ENCODE results near the gene KSR2. TPM values are rescaled to one million over a fixed set of nuclear protein-coding genes. Genes with fewer than 3 reads are reported as not detected.

KSR2 gene
- polyA plus RNA-seq, 3 donors: under 0.01 to 0.20 (median 0.01) TPM

DNA sequence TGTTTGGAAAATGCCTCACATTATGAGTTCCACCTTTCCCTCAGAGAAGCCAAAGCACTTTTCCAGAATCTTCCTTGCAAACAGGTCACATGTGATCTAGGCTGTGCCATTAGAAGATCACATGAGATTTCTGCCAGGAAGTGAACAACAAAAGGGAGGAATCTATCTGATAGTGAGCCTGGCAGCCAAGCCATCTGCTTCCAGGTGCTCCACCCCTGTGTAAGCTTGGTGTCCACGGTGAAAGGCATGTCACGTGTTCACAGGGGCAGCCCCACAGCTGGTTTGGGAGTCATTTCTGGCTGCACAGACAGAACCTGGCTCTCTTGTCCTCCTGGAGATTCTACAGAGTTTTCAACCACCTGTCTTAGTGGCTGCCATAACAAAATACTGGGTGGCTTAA, 3.5 kb upstream of the KSR2 start:
- H3K27ac ChIP-seq (ENCODE audit: low read depth, low read length): no peak overlapping the region
- 54 to 75% (median 73%) methylated on average over 2 of the region's 2 CpGs for WGBS, 3 donors

DNA sequence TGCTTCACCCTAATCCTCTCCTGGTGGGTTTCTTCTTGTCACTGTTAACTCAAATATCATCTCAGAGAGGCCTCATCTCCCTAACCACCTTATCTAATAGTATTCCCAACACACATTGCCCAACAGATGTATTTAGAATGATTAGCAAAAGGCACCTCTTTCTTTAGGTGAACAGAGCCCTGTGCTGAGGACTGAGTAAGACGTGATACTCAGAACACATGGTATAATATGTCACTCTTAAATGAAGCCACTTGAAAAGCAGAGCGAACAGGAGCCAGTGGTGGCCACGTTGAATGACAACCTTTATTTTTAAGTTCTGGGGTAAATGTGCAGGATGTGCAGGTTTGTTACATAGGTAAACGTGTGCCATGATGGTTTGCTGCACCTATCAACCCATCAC, 1.5 kb upstream of the KSR2 start:
- 90 to 92% (median 91%) methylated on average over 4 of the region's 4 CpGs for WGBS, 3 donors
- no peak overlapping the region for H3K27ac ChIP-seq (ENCODE audit: low read depth, low read length)

DNA sequence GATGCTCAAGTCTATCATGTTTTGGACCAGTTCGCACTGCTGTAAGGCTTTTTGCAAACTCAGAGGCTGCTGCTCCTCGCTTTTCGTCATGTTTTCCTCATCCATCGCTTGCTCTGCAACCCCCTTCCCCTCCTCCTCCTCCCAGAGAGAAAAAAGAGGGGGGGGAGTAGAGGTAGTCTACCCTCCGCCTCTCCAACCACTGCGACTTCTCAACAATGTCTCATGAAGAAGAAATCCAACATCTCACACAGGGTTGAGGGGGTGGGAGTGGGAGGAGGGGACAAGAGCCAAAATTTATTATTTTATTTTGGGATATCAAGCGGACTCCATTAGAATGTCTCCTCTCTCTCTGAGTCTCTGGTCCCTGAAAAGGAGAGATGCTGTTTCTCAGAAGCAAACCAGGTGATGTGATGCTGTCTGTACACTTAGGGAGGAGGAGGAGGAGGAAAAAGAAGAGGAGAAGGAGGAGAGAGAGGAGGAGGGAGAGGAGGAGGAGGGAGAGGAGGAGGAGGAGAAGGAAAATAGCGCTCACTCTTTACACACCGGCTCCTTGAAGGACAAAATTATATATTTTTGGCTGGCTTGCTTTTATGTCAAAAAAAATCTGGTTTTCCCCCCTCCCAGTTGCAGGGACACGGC, 520 bp downstream of the KSR2 start:
- 2 to 9% (median 7%) methylated on average over 10 of the region's 10 CpGs for WGBS, 3 donors
- H3K27ac ChIP-seq (ENCODE audit: low read depth, low read length): no peak overlapping the region

DNA sequence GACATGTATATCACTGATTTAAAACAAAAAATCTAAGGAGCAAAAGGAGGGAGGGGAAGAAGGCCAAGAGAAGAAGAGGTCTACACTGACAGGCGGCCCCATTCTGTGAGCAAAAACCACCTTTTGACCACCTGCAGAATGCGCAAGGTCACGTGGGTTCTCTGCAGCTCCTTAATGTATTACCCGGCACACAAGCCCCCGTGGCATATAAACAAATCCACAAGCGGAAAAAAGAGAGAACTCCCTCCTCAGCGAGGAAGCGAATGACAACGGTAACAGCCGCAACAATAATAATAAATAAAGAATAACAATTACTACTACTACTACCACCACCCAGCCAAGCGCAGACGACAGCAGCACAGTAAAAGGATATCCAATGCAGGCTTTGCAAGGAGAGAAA, 1.3 kb downstream of the KSR2 start:
- H3K27ac ChIP-seq (ENCODE audit: low read depth, low read length): no peak overlapping the region
- 13 to 42% (median 14%) methylated on average over 12 of the region's 12 CpGs for WGBS, 3 donors

DNA sequence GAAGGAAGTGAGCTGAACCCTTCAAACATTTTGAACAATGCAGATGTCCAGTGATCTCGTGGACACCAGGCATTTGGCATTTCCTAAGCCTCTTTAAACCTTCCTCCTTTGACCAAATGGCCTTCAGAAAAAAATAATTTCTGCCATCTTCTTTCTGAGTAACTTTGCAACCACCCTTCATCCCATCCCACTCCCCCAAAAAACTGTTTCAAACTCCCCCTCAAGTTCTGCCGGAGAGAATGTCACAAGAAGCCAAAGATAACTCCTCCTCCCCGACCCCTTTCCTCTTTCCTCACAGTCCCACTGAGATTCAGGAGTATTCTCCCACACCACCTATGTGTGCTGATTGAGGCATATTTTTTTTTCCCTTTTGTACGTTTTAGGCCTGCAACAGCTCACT, 1.7 kb downstream of the KSR2 start:
- WGBS, 3 donors: 30 to 68% (median 30%) methylated on average over 4 of the region's 4 CpGs
- no peak overlapping the region for H3K27ac ChIP-seq (ENCODE audit: low read depth, low read length)

DNA sequence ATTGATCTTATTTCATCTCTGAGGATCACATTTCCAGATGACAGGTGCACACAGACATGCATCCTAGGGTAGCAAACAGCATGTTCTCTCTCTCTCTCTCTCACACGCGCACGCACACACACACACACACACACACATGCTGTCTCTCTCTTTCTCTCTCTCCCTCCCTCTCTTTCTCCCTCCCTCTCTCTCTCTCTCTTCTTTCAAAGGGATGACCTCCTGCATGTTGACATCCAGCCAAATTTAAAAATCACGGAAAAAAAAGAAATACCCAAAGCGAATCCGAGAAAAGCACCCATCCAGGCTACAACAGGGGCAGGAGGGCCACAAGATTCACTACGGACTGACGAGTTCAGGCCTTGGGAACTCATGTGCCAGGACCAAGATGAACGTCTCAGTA, 2.3 kb downstream of the KSR2 start:
- WGBS, 3 donors: 52 to 53% (median 52%) methylated on average over 6 to 9 of the region's 9 CpGs

DNA sequence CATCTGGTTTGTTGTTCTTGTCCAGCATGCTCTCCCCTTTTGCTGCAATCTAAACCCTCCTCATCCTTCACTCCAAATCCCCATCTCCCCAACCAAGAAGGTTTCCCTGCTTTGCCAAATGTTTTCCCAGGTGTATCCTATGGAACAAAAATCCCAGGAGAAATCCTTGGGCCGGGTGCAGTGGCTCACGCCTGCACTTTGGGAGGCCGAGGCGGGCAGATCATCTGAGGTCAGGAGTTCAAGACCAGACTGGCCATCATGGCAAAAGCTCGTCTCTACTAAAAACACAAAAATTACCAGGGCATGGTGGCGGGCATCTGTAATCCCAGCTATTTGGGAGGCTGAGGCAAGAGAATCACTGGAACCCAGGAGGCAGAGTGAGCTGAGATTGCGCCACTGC, 5.0 kb downstream of the KSR2 start:
- H3K27ac ChIP-seq (ENCODE audit: low read depth, low read length): no peak overlapping the region
- WGBS, 3 donors: 89 to 93% (median 89%) methylated on average over 7 of the region's 7 CpGs

More for the DNA sequence above, 2.3 kb downstream of the KSR2 start:
- no peak overlapping the region for H3K27ac ChIP-seq (ENCODE audit: low read depth, low read length)

DNA sequence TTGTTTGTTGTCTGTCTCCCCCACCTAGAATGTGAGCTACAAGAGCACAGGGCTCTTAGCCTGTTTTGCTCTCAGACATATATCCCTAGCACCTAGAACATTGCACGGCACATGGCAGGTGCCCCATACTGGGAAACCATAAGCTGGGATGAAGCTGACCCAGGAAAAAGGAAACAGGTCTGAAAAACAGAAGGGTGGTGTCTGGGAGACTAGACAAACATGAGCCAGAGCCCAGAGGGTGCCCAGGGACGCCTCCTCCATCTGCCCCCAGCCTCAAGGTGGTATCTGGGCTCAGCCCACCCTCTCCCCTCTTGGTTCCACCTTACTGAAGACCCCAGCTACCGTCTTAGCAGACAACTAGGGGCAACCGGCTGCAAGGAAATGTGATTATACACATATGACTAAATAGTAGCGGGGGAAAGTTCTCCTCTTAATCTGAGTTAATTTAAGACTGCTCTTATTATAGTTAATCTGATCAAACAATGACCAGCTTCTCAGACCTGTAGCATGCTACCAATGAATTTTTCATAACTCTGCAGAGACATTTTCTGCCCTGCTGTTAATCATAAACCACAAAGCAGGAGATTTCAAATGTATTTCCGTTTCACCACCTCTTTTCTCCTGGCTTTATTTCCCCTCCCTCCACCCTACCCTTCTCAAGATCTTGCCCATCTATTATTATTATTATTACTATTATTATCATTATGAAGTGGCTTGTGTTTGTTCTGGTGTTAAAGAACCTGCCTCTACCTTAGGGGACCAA, 31.9 kb downstream of the KSR2 start:
- 64 to 68% (median 66%) methylated on average over 6 of the region's 6 CpGs for WGBS, 3 donors
- H3K27ac ChIP-seq (ENCODE audit: low read depth, low read length): no peak overlapping the region

DNA sequence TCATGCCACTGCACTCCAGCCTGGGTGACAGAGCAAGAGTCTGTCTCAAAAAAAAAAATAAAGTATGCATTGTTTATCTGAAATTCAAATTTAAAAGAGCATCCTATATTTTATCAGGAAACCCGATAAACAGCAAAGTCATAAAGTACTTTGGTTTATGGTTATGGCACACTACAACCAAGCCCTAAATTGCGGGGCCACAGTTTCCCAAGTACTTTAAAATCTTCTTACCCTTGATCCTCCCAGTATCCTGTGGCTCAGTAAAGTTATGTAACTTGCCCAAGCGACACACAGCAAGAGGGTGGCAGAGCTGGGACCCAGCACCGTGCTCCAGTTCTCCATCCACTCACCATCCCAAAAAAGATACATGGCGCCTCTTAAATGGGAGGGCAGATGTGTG, 35.2 kb downstream of the KSR2 start:
- H3K27ac ChIP-seq (ENCODE audit: low read depth, low read length): no peak overlapping the region
- WGBS, 3 donors: 88 to 95% (median 92%) methylated on average over 5 of the region's 5 CpGs

DNA sequence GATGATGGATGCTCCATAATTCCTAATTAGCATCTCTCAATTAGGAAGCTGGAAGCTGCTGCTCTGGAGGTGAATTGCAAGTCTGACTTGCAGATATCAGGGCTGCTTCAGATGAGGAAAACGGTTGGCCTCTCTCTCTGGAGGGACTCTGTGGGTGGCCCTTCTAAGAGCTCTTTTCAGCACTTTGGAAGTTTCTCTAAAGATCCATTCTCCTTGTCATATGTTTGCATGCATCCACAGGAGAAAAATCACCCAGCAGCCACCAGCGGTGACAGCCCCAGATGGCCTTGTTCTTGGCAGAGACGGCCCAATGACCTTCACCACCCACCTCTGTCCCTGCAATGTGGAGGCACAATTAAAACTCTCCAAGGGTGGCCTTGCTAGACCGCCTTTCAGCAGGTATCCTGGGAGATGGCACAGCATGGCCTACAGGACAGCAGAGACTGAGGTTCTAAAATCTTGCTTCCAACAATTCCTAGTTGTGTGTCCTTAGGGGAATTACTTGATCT, 42.3 kb downstream of the KSR2 start:
- 57 to 70% (median 60%) methylated on average over 4 of the region's 4 CpGs for WGBS, 3 donors
- no peak overlapping the region for H3K27ac ChIP-seq (ENCODE audit: low read depth, low read length)

DNA sequence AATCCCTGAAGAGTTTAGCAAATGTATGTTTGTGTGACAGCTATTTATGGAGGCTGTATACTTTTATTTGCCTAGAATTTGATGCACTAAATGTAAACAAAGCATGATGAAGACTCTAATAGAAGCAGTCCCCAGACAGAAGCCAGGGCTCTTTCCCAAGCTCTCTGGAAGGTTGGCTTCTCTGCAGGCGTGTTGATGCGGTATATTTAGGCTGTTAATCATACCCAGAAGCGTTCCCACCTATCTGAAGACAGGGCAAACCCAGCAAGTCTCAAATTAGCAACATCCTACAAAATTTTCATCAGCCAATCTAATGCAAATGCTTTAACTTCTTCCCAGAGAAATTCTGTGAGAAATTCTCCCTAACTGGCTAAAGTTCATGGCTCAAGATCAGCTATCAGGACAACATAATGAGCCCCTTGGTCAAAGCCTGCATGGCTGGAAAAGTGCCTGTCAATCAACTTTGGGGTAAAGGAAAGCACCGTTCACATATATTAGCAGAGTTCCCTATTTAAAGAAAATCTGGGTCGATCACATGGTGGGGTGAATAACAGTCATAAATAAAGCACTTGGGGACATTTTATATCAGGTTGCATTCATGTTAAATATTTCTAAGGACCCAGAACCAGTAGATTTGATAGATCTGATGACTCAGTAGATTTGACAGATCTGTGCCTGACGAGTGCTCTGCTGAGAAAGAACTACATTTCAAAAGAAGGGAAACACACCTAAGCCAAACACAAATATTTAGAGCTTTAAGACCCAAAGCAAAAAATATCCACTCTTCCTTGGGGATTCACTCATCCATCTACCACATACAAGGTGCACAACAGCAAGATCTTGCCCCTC, 46.6 kb downstream of the KSR2 start:
- WGBS, 3 donors: 56 to 72% (median 56%) methylated on average over 6 of the region's 6 CpGs
- no peak overlapping the region for H3K27ac ChIP-seq (ENCODE audit: low read depth, low read length)

DNA sequence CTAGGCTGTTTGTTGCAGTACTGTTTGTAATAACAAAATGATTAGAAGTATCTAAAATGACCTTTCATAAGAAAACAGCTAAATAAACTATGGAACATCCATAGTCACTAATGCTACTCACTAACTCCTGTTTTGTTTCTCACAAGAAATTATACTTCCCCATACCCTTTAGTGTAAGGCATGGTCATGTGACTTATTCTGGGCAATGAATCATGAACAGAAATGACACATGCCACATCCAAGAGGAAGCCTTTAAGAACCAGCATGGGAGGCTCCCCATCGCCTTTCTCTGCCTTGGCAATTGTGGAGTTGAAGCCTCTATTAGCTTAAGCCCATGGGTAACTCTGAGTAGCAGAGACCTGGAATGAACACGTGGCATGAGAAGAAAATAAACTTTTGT, 49.3 kb downstream of the KSR2 start:
- H3K27ac ChIP-seq (ENCODE audit: low read depth, low read length): no peak overlapping the region
- WGBS, 3 donors: 66 to 84% (median 70%) methylated on average over 2 of the region's 2 CpGs

DNA sequence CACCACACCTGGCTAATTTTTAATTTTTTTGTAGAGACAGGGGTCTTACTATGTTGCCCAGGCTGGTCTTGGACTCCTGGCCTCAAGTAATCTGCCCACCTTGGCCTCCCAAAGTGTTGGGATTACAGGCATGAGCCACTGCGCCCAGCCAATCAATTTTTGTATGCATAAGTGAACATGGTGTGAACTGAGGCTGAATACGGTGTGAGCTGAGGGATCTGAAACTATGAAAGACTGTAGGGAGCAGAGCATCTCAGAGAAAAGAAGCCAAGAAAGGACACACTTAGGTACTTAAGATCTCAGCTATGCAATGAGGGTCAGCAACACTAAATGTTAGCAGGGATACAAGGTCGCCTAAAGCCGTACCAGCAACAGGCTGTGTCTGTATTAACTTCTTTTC, 54.1 kb downstream of the KSR2 start:
- 79 to 86% (median 86%) methylated on average over 4 of the region's 4 CpGs for WGBS, 3 donors
- no peak overlapping the region for H3K27ac ChIP-seq (ENCODE audit: low read depth, low read length)

DNA sequence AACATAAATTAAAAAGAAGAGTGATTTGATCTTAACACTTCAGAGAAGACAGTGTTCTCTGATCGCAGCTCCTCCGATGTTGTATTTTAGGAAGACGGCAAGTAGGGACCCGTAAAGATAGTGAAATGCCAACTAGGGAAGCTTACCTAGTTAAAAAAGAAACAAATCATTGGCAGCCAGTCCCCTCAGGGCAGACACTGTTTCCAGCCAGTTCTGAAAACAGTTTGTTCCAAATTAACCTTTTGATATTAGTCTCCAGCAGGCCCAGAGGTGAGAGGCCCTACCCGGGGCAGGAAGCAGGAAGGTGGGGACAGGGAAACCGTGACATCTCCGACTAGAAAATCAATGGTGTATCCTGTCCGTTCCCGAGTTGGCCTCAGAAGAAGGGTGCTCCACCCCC, 56.0 kb downstream of the KSR2 start:
- WGBS, 3 donors: 67 to 74% (median 69%) methylated on average over 9 of the region's 9 CpGs
- no peak overlapping the region for H3K27ac ChIP-seq (ENCODE audit: low read depth, low read length)

DNA sequence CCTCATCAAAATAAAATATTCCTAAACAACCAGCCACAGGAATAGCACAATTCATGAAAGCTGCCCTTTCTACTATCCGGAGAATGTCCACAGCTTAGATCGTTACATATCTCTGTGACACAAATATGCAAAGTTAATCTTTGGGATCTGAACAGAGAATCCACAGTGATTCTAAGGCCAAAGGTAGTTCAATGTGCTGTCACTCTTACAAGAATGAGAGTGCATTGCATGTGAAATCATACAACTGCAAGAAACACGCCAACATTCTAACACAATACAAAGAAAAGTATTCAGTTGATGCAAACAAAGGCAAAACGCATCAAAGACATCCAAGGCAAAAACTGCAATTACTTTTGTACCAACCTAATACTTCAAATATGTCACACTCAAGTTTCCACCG, 60.4 kb downstream of the KSR2 start:
- H3K27ac ChIP-seq (ENCODE audit: low read depth, low read length): no peak overlapping the region
- 70 to 85% (median 80%) methylated on average over 5 of the region's 5 CpGs for WGBS, 3 donors

DNA sequence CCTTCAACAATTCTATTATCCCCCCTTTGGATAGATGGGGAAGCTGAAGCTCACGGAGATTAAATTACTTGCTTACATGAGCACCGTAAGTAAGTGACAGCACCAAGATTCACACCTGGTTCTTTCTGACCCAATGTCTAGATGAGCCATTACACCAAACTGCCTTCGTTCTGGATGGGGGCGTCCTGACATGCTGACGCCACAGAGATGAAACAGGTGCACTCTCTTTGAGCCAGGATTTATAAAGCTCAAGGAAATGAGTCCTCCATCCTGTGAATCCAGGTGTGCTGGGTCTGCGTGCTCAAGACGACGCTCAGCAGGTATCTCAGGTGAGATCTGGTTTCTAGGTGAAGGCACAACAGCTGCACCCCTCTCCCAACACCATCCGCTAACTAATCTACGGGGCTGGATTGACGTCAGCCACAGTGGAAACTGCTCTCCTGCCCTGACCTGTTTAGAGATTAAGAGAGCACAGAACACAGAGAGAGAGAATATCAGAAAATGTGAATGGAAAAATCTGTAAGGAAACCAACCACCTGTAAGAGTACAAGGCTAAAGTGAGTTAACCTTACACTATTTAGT, 61.6 kb downstream of the KSR2 start:
- no peak overlapping the region for H3K27ac ChIP-seq (ENCODE audit: low read depth, low read length)
- 23 to 48% (median 45%) methylated on average over 11 of the region's 11 CpGs for WGBS, 3 donors

DNA sequence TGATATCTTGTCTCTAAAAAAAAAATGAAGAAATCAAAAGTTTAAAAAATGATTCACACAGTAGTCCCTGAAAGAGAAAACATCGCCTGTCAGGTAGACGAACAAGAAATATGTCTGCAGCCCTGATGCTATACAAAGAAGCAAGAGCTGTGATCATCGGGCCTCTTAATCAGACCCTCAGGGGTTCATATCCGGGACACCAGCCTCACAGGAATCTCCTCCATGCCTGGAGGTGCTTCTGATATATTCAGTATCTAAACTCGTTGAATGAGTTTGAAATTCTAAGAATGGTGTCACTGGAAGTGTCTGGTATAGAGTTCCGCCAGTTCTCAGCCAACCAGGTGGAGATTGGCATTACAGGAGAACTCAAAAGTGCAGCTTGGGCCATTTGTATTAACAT, 64.7 kb downstream of the KSR2 start:
- H3K27ac ChIP-seq (ENCODE audit: low read depth, low read length): no peak overlapping the region
- WGBS, 3 donors: 80 to 92% (median 85%) methylated on average over 6 of the region's 6 CpGs

DNA sequence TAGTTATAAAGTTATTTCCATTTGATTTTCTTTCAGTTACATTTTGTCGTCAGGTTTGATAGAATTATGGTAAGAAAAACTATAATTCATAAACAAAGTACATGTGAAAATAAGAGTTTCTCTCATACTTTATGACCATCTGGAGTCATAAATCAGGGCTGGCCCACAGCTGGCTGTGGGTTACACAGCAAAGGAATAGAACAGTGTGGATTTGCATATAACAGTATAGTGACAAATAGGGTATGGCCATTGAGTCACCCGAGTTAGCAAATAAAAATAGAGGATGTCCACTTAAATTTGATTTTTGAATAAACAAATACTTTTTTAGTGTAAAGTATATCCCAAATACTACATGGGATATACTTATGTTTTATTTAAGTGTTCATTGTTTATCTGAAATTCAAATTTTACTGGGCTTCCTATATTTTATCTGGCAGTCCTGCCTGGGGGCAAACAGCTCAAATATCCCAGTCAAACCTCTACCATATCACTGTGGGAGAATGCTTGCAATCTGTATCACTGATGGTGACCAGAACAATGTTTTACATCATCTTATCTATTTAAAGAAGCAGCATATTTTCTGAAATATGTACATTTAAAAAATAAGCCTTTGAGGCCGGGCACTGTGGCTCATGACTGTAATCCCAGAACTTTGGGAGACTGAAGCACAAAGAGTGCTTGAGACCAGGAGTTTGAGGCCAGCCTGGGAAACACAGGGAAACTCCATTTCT, 65.5 kb downstream of the KSR2 start:
- no peak overlapping the region for H3K27ac ChIP-seq (ENCODE audit: low read depth, low read length)
- 68 to 74% (median 74%) methylated on average over 3 of the region's 3 CpGs for WGBS, 3 donors

Measured in adipose tissue (tissue), 3 donors.